H9 (cell line): ENCODE measurements around the gene SPECC1L. TPM values are rescaled to one million over a fixed set of nuclear protein-coding genes. Genes with fewer than 3 reads are reported as not detected.

Source experiments
- DNase-seq: peaks from one replicate; pipeline ENCODE4 v3.0.0-alpha.2; 2017
- H2AFZ ChIP-seq: one replicate; pipeline ENCODE4 v1.6.1; 2013; ENCODE audit warnings: mild to moderate bottlenecking, low read length, control low read depth, moderate library complexity
- H2AK5ac ChIP-seq: 2 replicates; pipeline ENCODE4 v1.6.1; 2013; ENCODE audit warnings: low read length, control low read depth, mixed read lengths; ENCODE audit not compliant: insufficient read length
- H2BK120ac ChIP-seq: one replicate; pipeline ENCODE4 v1.6.1; 2013; ENCODE audit warnings: low read depth, mild to moderate bottlenecking, low read length, control low read depth, inconsistent platforms; ENCODE audit not compliant: poor library complexity, severe bottlenecking
- H2BK12ac ChIP-seq: 2 replicates; pipeline ENCODE4 v1.6.1; 2013; ENCODE audit warnings: low read length, control low read depth, mixed read lengths, low read depth; ENCODE audit not compliant: insufficient read length
- H2BK15ac ChIP-seq: 2 replicates; pipeline ENCODE4 v1.6.1; 2013; ENCODE audit warnings: low read depth, low read length, control low read depth
- H2BK20ac ChIP-seq: one replicate; pipeline ENCODE4 v1.6.1; 2013; ENCODE audit warnings: low read depth, mild to moderate bottlenecking, low read length, control low read depth, inconsistent platforms; ENCODE audit not compliant: poor library complexity, severe bottlenecking
- H2BK5ac ChIP-seq: 2 replicates; pipeline ENCODE4 v1.6.1; 2013; ENCODE audit warnings: low read length, control low read depth, mixed read lengths; ENCODE audit not compliant: insufficient read length
- H3K14ac ChIP-seq: 2 replicates; pipeline ENCODE4 v1.6.1; 2013; ENCODE audit warnings: low read length, control low read depth; ENCODE audit not compliant: insufficient read depth
- H3K18ac ChIP-seq: 2 replicates; pipeline ENCODE4 v1.6.1; 2013; ENCODE audit warnings: low read depth, mild to moderate bottlenecking, mixed read lengths, low read length, control low read depth; ENCODE audit not compliant: insufficient read length
- H3K23ac ChIP-seq: 2 replicates; pipeline ENCODE4 v1.6.1; 2013; ENCODE audit warnings: low read length, control low read depth, mixed read lengths, low read depth; ENCODE audit not compliant: insufficient read length
- H3K23me2 ChIP-seq: 2 replicates; pipeline ENCODE4 v1.6.1; 2013; ENCODE audit warnings: low read depth, mild to moderate bottlenecking, mixed read lengths, low read length, control low read depth; ENCODE audit not compliant: insufficient read length, poor library complexity, severe bottlenecking
- H3K27ac ChIP-seq: 2 replicates; pipeline ENCODE4 v1.5.1; 2013; ENCODE audit warnings: low read length, control low read depth, mixed read lengths, low read depth; ENCODE audit not compliant: insufficient read length
- H3K27me3 ChIP-seq: 2 replicates; pipeline ENCODE4 v1.6.1; 2013; ENCODE audit warnings: low read length, control low read depth, inconsistent platforms; ENCODE audit not compliant: insufficient read depth
- H3K4ac ChIP-seq: 2 replicates; pipeline ENCODE4 v1.6.1; 2013; ENCODE audit warnings: low read depth, mild to moderate bottlenecking, control low read depth, inconsistent platforms, low read length, moderate library complexity
- H3K4me1 ChIP-seq: 2 replicates; pipeline ENCODE4 v1.6.1; 2013; ENCODE audit warnings: low read length, control low read depth, inconsistent platforms; ENCODE audit not compliant: insufficient read depth
- H3K4me2 ChIP-seq: 2 replicates; pipeline ENCODE4 v1.6.1; 2013; ENCODE audit warnings: low read length, control low read depth, mixed read lengths; ENCODE audit not compliant: insufficient read length, insufficient read depth
- H3K56ac ChIP-seq: 2 replicates; pipeline ENCODE4 v1.6.1; 2013; ENCODE audit warnings: low read depth, mild to moderate bottlenecking, mixed read lengths, low read length, control low read depth; ENCODE audit not compliant: insufficient read length
- H3K79me1 ChIP-seq: 2 replicates; pipeline ENCODE4 v1.6.1; 2013; ENCODE audit warnings: low read depth, mild to moderate bottlenecking, moderate library complexity, low read length, control low read depth, inconsistent platforms; ENCODE audit not compliant: insufficient read depth, poor library complexity, severe bottlenecking
- H3K79me2 ChIP-seq: 2 replicates; pipeline ENCODE4 v1.6.1; 2013; ENCODE audit warnings: low read length, control low read depth, inconsistent platforms; ENCODE audit not compliant: insufficient read depth
- H3K9ac ChIP-seq: 2 replicates; pipeline ENCODE4 v1.6.1; 2013; ENCODE audit warnings: low read length, control low read depth, mixed read lengths; ENCODE audit not compliant: insufficient read length; ENCODE audit errors: extremely low read depth
- H3K9me3 ChIP-seq: one replicate; pipeline ENCODE4 v1.6.1; 2013; ENCODE audit warnings: low read depth, low read length, inconsistent platforms; ENCODE audit not compliant: control insufficient read depth
- H3T11ph ChIP-seq: one replicate; pipeline ENCODE4 v1.6.1; 2013; ENCODE audit warnings: mild to moderate bottlenecking, low read length, control low read depth, inconsistent platforms
- H4K20me1 ChIP-seq: one replicate; pipeline ENCODE4 v1.6.1; 2013; ENCODE audit not compliant: control insufficient read depth, insufficient read length, insufficient read depth
- H4K5ac ChIP-seq: 2 replicates; pipeline ENCODE4 v1.6.1; 2013; ENCODE audit warnings: low read depth, mild to moderate bottlenecking, mixed read lengths, low read length, control low read depth; ENCODE audit not compliant: insufficient read length
- H4K8ac ChIP-seq: replicated peaks from 2 replicates; pipeline ENCODE4 v1.6.1; 2013; ENCODE audit warnings: low read length, control low read depth, mixed read lengths, low read depth; ENCODE audit not compliant: insufficient read length
- H4K91ac ChIP-seq: 2 replicates; pipeline ENCODE4 v1.6.1; 2013; ENCODE audit warnings: low read depth, mild to moderate bottlenecking, moderate library complexity, mixed read lengths, low read length, control low read depth; ENCODE audit not compliant: insufficient read length
- H3K27ac Mint-ChIP-seq, 3 experiments: 2 replicates in 2 of 3; 3 replicates in 1 of 3; pipeline ENCODE4 v1.8.0; 2020 to 2021; ENCODE audit warnings: mixed read lengths in 3 of 3, mild to moderate bottlenecking in 1 of 3, moderate library complexity in 1 of 3
- H3K27me3 Mint-ChIP-seq: 2 replicates; pipeline ENCODE4 v1.8.0; 2021; ENCODE audit warnings: low read depth, mild to moderate bottlenecking, moderate library complexity, mixed read lengths
- H3K36me3 Mint-ChIP-seq, 3 experiments: 2 replicates in 2 of 3; 3 replicates in 1 of 3; pipeline ENCODE4 v1.8.0; 2020 to 2021; ENCODE audit warnings: low read depth in 3 of 3, mixed read lengths in 3 of 3; ENCODE audit not compliant: insufficient read depth in 1 of 3
- H3K4me1 Mint-ChIP-seq, 2 experiments: 2 replicates each; pipeline ENCODE4 v1.8.0; 2020; ENCODE audit warnings: mixed read lengths in 2 of 2
- H3K4me3 Mint-ChIP-seq, 2 experiments: 2 replicates in 1 of 2; 3 replicates in 1 of 2; pipeline ENCODE4 v1.8.0; 2020 to 2021; ENCODE audit warnings: mild to moderate bottlenecking in 2 of 2, mixed read lengths in 2 of 2, moderate library complexity in 1 of 2
- H3K9me3 Mint-ChIP-seq, 2 experiments: 2 replicates in 1 of 2; 3 replicates in 1 of 2; pipeline ENCODE4 v1.8.0; 2020; ENCODE audit warnings: mild to moderate bottlenecking in 2 of 2, mixed read lengths in 2 of 2, moderate library complexity in 1 of 2
- WGBS: extraction: QIAGEN DNeasy Blood & Tissue Kit; methylation state at CpG from one replicate; pipeline ENCODE4 v1.1.7; 2013; ENCODE audit warnings: missing lambda C conversion rate, low lambda C conversion rate, mixed read lengths; ENCODE audit not compliant: insufficient read length; ENCODE audit errors: extremely low coverage; 5-methylcytosine and 5-hydroxymethylcytosine counted together
- total RNA-seq: library from RNA; stranded (reverse); gene quantifications from 2 replicates; pipeline ENCODE4 v1.2.1, GENCODE V29; 2021
- TF ChIP-seq, protein P1 (sequence below): fragments of 200-600 bp; sonication (generic); conservative IDR thresholded peaks from 3 replicates; pipeline ENCODE4 v1.8.0; 2021; ENCODE audit warnings: antibody characterized with exemption, mild to moderate bottlenecking

The SPECC1L gene
- total RNA-seq, 1 experiment from 2014 or later = 57.1 TPM

DNA sequence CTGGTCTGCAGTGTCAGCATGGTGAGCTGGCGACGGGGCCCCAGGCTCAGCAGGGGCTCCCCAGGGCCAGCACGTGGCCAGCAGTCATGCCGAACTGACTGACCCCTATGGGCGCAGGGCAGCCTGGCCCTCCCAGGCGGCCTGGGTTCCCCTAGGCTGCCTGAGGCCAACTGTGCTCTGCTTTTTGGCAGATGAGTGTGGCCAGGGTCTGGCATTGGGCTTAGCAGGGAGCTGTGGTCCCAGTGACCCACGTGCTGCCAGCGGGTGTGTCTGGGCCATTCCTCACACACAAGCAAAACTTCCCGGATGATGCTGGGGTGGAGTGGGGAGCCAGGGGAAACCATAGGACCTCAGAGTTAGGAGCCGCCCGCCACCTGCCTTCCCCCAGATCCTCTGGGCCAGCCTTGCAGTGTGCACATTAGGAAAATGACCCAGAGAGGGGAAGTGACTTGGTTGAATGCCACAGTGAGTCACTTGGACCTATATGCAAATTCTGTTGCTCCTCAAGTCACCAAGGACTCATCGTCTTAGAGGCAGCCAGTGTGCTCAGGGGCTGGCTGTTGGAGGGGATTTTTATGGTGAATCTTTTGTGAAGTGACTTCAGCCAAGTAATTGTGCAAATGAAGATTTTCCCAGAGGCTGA is 163.3 kb downstream of the SPECC1L start:
- no peak overlapping the region for H3K18ac ChIP-seq
- DNase-seq = no peak
- no peaks in the 10 kb centered on the region for H3K23me2 ChIP-seq
- H2AFZ ChIP-seq = no peak overlapping the region
- no peak overlapping the region for H2AK5ac ChIP-seq
- H2BK5ac ChIP-seq = no peak overlapping the region
- H3T11ph ChIP-seq = no peak overlapping the region
- no peaks in the 10 kb centered on the region for H3K27me3 ChIP-seq
- no peaks in the 10 kb centered on the region for H3K9me3 ChIP-seq
- H3K9me3 Mint-ChIP-seq = no peaks in the 10 kb centered on the region
- H3K79me1 ChIP-seq = no peaks in the 10 kb centered on the region
- H4K5ac ChIP-seq = no peak overlapping the region
- no peaks in the 10 kb centered on the region; the same call in none of the 2 replicates for H3K27me3 Mint-ChIP-seq
- TF ChIP-seq, protein P1, sequence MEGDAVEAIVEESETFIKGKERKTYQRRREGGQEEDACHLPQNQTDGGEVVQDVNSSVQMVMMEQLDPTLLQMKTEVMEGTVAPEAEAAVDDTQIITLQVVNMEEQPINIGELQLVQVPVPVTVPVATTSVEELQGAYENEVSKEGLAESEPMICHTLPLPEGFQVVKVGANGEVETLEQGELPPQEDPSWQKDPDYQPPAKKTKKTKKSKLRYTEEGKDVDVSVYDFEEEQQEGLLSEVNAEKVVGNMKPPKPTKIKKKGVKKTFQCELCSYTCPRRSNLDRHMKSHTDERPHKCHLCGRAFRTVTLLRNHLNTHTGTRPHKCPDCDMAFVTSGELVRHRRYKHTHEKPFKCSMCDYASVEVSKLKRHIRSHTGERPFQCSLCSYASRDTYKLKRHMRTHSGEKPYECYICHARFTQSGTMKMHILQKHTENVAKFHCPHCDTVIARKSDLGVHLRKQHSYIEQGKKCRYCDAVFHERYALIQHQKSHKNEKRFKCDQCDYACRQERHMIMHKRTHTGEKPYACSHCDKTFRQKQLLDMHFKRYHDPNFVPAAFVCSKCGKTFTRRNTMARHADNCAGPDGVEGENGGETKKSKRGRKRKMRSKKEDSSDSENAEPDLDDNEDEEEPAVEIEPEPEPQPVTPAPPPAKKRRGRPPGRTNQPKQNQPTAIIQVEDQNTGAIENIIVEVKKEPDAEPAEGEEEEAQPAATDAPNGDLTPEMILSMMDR = no peak
- no peaks in the 10 kb centered on the region for H3K36me3 Mint-ChIP-seq
- H3K56ac ChIP-seq = no peak overlapping the region
- no peak overlapping the region for H4K8ac ChIP-seq
- H2BK20ac ChIP-seq = no peak overlapping the region
- no peak overlapping the region for H3K23ac ChIP-seq
- H3K27ac ChIP-seq = no peak overlapping the region
- no peaks in the 10 kb centered on the region for H3K79me2 ChIP-seq
- no CpG with 5 or more reads among the region's 12 CpGs for WGBS
- no peak overlapping the region for H3K9ac ChIP-seq
- H3K4me1 ChIP-seq = 0 out of 2 replicates have a peak, but pooled peaks cover 3% of the 10 kb centered on the region
- H4K20me1 ChIP-seq = peaks cover 2% of the 10 kb centered on the region
- H2BK120ac ChIP-seq = no peak overlapping the region
- H3K4me1 Mint-ChIP-seq = peaks cover 8 to 17% of the 10 kb centered on the region in 2 experiments
- H4K91ac ChIP-seq = no peak overlapping the region
- H2BK15ac ChIP-seq = no peak overlapping the region
- peak overlapping the region in 1 of 3 experiments; percentile 37; a peak in 1 of 7 replicates for H3K27ac Mint-ChIP-seq
- H3K4me3 Mint-ChIP-seq = no peak overlapping the region
- H3K4ac ChIP-seq = no peak overlapping the region
- no peak overlapping the region for H2BK12ac ChIP-seq
- no peak overlapping the region for H3K4me2 ChIP-seq
- H3K14ac ChIP-seq = 0 out of 2 replicates have a peak overlapping the region, but pooled peaks have one; percentile 3
